CD4-positive, CD25-positive, alpha-beta regulatory T cell (primary cell): ENCODE data around the gene NFIX. TPM values are rescaled to one million over a fixed set of nuclear protein-coding genes. Genes with fewer than 3 reads are reported as not detected.

Experiments
- ATAC-seq, 2 donors: fragments of 150-1000 bp; cut with Tn5 transposase; one replicate each; pipeline ENCODE4 v1.10.0; 2021; ENCODE audit warnings: low read depth in 2 of 2, moderate number of reproducible peaks in 2 of 2, moderate library complexity in 1 of 2
- DNase-seq, 3 donors: peaks; one replicate each; pipeline versions ENCODE4 v3.0.0 to v3.0.0-alpha.2; 2012 to 2022; ENCODE audit warnings: mixed read lengths in 1 of 3
- H3K27ac ChIP-seq: one replicate; pipeline ENCODE4 v1.7.0; 2013; ENCODE audit warnings: mild to moderate bottlenecking, low read length; ENCODE audit not compliant: insufficient read depth, poor library complexity, severe bottlenecking
- H3K27me3 ChIP-seq: one replicate; pipeline ENCODE4 v1.7.0; 2013; ENCODE audit warnings: low read length; ENCODE audit not compliant: control insufficient read depth, insufficient read depth
- H3K36me3 ChIP-seq: one replicate; pipeline ENCODE4 v1.7.0; 2013; ENCODE audit warnings: mild to moderate bottlenecking, low read length, moderate library complexity; ENCODE audit not compliant: control insufficient read depth, insufficient read depth
- H3K4me1 ChIP-seq: 2 replicates; pipeline ENCODE4 v1.7.0; 2013; ENCODE audit warnings: mild to moderate bottlenecking, low read length; ENCODE audit not compliant: insufficient read depth, control insufficient read depth, poor library complexity, severe bottlenecking
- H3K4me3 ChIP-seq: one replicate; pipeline ENCODE4 v1.7.0; 2013; ENCODE audit warnings: low read depth, mild to moderate bottlenecking, low read length, moderate library complexity
- H3K9me3 ChIP-seq, 2 experiments: 1 replicate in 1 of 2; 2 replicates in 1 of 2; pipeline ENCODE4 v1.7.0; 2013; ENCODE audit warnings: low read length in 2 of 2, mild to moderate bottlenecking in 1 of 2, moderate library complexity in 1 of 2; ENCODE audit not compliant: control insufficient read depth in 2 of 2
- H3K27ac Mint-ChIP-seq, 3 donors: one replicate each; pipeline ENCODE4 v1.8.0; 2020 to 2022; ENCODE audit warnings: mild to moderate bottlenecking in 3 of 3, mixed read lengths in 3 of 3, moderate library complexity in 2 of 3
- H3K27me3 Mint-ChIP-seq: one replicate; pipeline ENCODE4 v1.8.0; 2022; ENCODE audit warnings: mild to moderate bottlenecking, mixed read lengths
- H3K36me3 Mint-ChIP-seq: one replicate; pipeline ENCODE4 v1.8.0; 2020; ENCODE audit warnings: mixed read lengths
- H3K4me1 Mint-ChIP-seq, 4 donors: one replicate each; pipeline ENCODE4 v1.8.0; 2020 to 2022; ENCODE audit warnings: mixed read lengths in 4 of 4, mild to moderate bottlenecking in 1 of 4
- H3K4me3 Mint-ChIP-seq, 4 donors: one replicate each; pipeline ENCODE4 v1.8.0; 2020 to 2022; ENCODE audit warnings: mild to moderate bottlenecking in 4 of 4, mixed read lengths in 4 of 4, moderate library complexity in 3 of 4
- H3K9me3 Mint-ChIP-seq, 7 donors: one replicate each; pipeline ENCODE4 v1.8.0; 2020 to 2022; ENCODE audit warnings: mixed read lengths in 7 of 7, mild to moderate bottlenecking in 3 of 7, moderate library complexity in 2 of 7
- polyA plus RNA-seq, 4 donors: library from polyadenylated mRNA; unstranded; fragments of 300-500 nt; fragmentation: Illumina TruSeq; gene quantifications; one replicate each; pipeline ENCODE4 v1.2.3, GENCODE V29; 2021
- total RNA-seq: library from RNA; stranded (reverse); gene quantifications from one replicate; pipeline ENCODE4 v1.2.3, GENCODE V29; 2022

Gene NFIX
- total and polyA plus RNA-seq, 5 donors from 2014 or later = 0.15 to 1.2 TPM; not detected in 3

DNA sequence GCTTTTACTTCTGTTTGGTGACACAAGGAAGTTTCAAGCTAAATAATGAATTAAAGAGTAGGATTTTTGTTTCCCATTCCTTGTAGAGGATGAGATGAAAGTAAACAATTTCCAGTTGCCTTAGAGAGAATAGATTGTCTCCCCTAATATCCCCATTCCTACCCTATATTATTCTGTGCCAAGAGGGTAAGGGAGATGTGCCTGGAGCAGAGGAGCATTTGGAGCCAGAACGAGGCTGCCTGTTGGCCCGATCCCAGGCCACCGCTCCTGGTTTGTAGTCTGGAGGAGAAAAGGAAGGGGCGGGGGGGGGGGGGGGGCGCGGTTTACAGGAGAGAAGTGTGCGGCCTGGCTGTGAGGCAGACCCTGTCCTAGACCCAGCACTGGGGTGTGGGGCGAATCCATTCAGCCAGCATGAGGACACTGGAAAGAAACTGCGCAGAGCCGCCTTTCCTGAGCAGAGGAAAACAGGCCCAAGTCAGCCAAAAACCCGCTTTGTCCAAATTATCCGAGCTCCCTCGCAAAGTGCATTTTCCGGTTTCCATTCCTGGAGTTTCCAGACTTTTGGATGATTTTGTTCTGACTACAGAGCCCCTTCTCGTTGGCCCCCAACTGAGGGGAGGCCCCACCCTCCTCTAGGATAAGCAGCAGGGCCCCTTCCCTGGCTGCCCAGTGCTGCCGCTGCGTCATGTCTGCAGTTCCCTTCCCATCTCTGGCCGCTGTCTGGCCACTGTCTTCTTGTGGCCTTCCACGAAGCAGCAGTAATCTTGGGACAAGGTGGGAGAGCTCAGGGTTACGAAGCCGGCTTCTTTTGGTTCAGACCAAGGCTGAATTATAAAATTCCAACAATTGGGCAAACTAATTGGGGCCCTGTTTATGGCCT is 23.0 kb downstream of the NFIX start:
- ATAC-seq = no peak
- Histone ChIP-seq H3K27me3 (peaks cover 7% of the 10 kb centered on the region), H3K4me1 (peaks cover 14% of the 10 kb centered on the region), H3K27ac (no peak overlapping the region), H3K4me3 (no peak overlapping the region), H3K9me3 (no peaks in the 10 kb centered on the region), H3K36me3 (no peaks in the 10 kb centered on the region)
- peak overlapping the region in 1 of 3 donors; percentile 9 for H3K27ac Mint-ChIP-seq
- H3K9me3 Mint-ChIP-seq = peaks cover 0 to 4% (median 0%) of the 10 kb centered on the region in 7 donors
- no peak overlapping the region for H3K4me3 Mint-ChIP-seq
- peaks cover 0 to 25% (median 4%) of the 10 kb centered on the region in 4 donors for H3K4me1 Mint-ChIP-seq
- no peak for DNase-seq
- peaks cover 68% of the 10 kb centered on the region for H3K27me3 Mint-ChIP-seq
- no peaks in the 10 kb centered on the region for H3K36me3 Mint-ChIP-seq

DNA sequence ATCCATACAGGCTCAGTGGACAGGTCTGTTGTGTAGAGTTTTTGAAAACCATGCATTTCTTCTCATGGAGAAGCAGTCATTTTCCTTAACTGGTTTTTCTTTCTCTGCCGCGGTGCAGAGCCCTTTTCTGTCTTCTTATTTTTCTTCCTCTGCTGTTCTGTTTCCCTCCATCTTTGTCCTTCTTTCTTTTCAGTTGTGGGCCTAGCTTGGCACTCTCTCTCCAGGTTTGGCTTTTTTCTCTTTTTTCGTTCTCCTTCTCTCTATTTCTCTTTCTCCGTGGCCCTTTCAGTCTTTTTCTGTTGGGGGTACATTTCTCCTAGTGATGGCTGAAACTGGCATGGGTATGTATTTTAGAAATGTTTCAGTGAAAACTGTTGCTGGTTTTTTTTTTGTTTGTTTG is 24.1 kb downstream of the NFIX start:
- Histone ChIP-seq H3K4me3 (no peak overlapping the region), H3K27ac (no peak overlapping the region), H3K27me3 (peaks cover 10% of the 10 kb centered on the region), H3K4me1 (peaks cover 14% of the 10 kb centered on the region), H3K36me3 (no peaks in the 10 kb centered on the region), H3K9me3 (no peaks in the 10 kb centered on the region)
- H3K4me1 Mint-ChIP-seq = peaks cover 3 to 24% (median 6%) of the 10 kb centered on the region in 4 donors
- DNase-seq (no peak), ATAC-seq (no peak)
- peaks cover 0 to 4% (median 0%) of the 10 kb centered on the region in 7 donors for H3K9me3 Mint-ChIP-seq
- H3K4me3 Mint-ChIP-seq = no peak overlapping the region
- H3K36me3 Mint-ChIP-seq = no peaks in the 10 kb centered on the region
- H3K27me3 Mint-ChIP-seq = peaks cover 68% of the 10 kb centered on the region
- H3K27ac Mint-ChIP-seq = no peak overlapping the region

GRCh38 chr19:13020002-13020414 is 24.7 kb downstream of the NFIX start:
- Mint-ChIP-seq H3K36me3 (no peaks in the 10 kb centered on the region), H3K9me3 (peaks cover 0 to 2% (median 0%) of the 10 kb centered on the region in 7 donors), H3K4me1 (peaks cover 6 to 26% (median 9%) of the 10 kb centered on the region in 4 donors), H3K27ac (no peak overlapping the region), H3K27me3 (peaks cover 68% of the 10 kb centered on the region), H3K4me3 (no peak overlapping the region)
- Histone ChIP-seq H3K4me1 (peaks cover 17% of the 10 kb centered on the region), H3K9me3 (no peaks in the 10 kb centered on the region), H3K27ac (no peak overlapping the region), H3K27me3 (peaks cover 8% of the 10 kb centered on the region), H3K36me3 (no peaks in the 10 kb centered on the region), H3K4me3 (no peak overlapping the region)
- ATAC-seq (no peak), DNase-seq (no peak)

DNA sequence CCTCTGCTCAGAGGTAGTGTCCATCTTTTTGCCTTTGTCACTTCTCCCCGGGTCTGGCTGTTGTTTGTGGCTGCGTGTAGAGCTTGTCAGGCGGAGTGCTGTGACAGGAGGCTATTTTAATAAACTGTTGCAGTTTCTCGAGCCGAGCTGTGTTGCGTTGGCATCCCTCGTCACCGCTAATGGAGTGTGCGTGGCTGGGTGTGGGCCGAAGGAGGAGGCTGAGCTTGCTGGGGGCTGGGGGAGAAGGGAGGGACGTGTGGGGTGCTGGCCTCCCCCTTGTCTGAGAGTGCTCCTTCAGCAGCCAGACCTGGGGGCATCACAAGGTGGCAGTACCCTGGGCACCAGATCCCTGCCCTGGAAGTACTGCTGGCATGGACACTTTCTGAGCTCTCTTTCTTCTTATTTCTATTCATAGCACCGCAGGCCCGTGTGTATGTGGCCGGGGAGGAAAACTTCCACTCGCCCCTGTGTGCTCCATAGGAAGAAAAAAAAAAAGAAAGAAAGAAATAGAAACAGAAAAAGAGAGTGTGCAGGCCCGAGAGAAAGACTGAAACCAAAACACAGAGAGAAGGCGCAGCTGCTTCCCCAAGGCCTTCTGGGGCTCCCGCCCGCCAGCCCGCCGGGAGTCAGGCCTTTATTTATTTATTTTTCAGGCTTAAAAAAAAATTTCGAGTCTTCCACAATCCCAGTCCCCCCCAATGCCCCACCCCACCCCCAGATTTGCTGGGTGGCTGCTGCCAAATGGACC is 27.0 kb downstream of the NFIX start:
- peaks cover 17% of the 10 kb centered on the region for H3K4me1 ChIP-seq
- no peaks in the 10 kb centered on the region for H3K36me3 ChIP-seq
- no peak overlapping the region for H3K4me3 ChIP-seq
- DNase-seq (no peak), ATAC-seq (no peak)
- peaks cover 0 to 5% (median 0%) of the 10 kb centered on the region in 7 donors for H3K9me3 Mint-ChIP-seq
- H3K4me3 Mint-ChIP-seq = peak overlapping the region in 2 of 4 donors; percentile 22 to 28
- H3K27ac ChIP-seq = no peak overlapping the region
- peaks cover 9% of the 10 kb centered on the region for H3K27me3 ChIP-seq
- no peaks in the 10 kb centered on the region for H3K9me3 ChIP-seq
- no peak overlapping the region for H3K27ac Mint-ChIP-seq
- peaks cover 9% of the 10 kb centered on the region for H3K36me3 Mint-ChIP-seq
- peaks cover 79% of the 10 kb centered on the region for H3K27me3 Mint-ChIP-seq
- H3K4me1 Mint-ChIP-seq = peaks cover 6 to 29% (median 8%) of the 10 kb centered on the region in 4 donors

GRCh38 chr19:13022859-13023636 is 27.8 kb downstream of the NFIX start:
- H3K36me3 Mint-ChIP-seq = peaks cover 9% of the 10 kb centered on the region
- no peak overlapping the region for H3K4me3 ChIP-seq
- no peak overlapping the region for H3K27ac ChIP-seq
- peaks cover 17% of the 10 kb centered on the region for H3K4me1 ChIP-seq
- H3K9me3 Mint-ChIP-seq = peaks cover 0 to 5% (median 0%) of the 10 kb centered on the region in 7 donors
- H3K27me3 Mint-ChIP-seq = peaks cover 72% of the 10 kb centered on the region
- peaks cover 6 to 29% (median 8%) of the 10 kb centered on the region in 4 donors for H3K4me1 Mint-ChIP-seq
- peaks cover 7% of the 10 kb centered on the region for H3K27me3 ChIP-seq
- DNase-seq (no peak), ATAC-seq (no peak)
- no peaks in the 10 kb centered on the region for H3K9me3 ChIP-seq
- H3K4me3 Mint-ChIP-seq = peak overlapping the region in 2 of 4 donors; percentile 22 to 76
- no peaks in the 10 kb centered on the region for H3K36me3 ChIP-seq
- no peak overlapping the region for H3K27ac Mint-ChIP-seq

GRCh38 chr19:13023656-13024055 is 28.4 kb downstream of the NFIX start:
- no peaks in the 10 kb centered on the region for H3K36me3 ChIP-seq
- H3K4me1 Mint-ChIP-seq = peaks cover 6 to 29% (median 8%) of the 10 kb centered on the region in 4 donors
- peak overlapping the region in 1 of 4 donors; percentile 76 for H3K4me3 Mint-ChIP-seq
- peaks cover 17% of the 10 kb centered on the region for H3K4me1 ChIP-seq
- no peak overlapping the region for H3K27ac Mint-ChIP-seq
- H3K27me3 ChIP-seq = peaks cover 7% of the 10 kb centered on the region
- no peak overlapping the region for H3K27ac ChIP-seq
- H3K27me3 Mint-ChIP-seq = peaks cover 72% of the 10 kb centered on the region
- no peak for ATAC-seq
- no peak overlapping the region for H3K4me3 ChIP-seq
- H3K36me3 Mint-ChIP-seq = peaks cover 9% of the 10 kb centered on the region
- H3K9me3 ChIP-seq = no peaks in the 10 kb centered on the region
- H3K9me3 Mint-ChIP-seq = peaks cover 0 to 5% (median 0%) of the 10 kb centered on the region in 7 donors
- DNase-seq = no peak
